DOHH2 (cell line): ENCODE data around the gene PUM2.

Source experiments
- H3F3A ChIP-seq: fragments of 200-600 bp; sonication (generic), shearing (Covaris generic); 2 replicates; pipeline ENCODE4 v1.6.0; 2016; ENCODE audit warnings: antibody characterized with exemption, mild to moderate bottlenecking; ENCODE audit not compliant: control insufficient read depth, insufficient read depth
- H3K27ac ChIP-seq: fragments of 200-600 bp; sonication (generic); 2 replicates; pipeline ENCODE4 v1.5.1; 2014; ENCODE audit warnings: low read depth, mild to moderate bottlenecking, low read length, moderate library complexity
- H3K27me3 ChIP-seq: fragments of 200-600 bp; sonication (generic); 2 replicates; pipeline ENCODE4 v1.6.1; 2014; ENCODE audit warnings: mild to moderate bottlenecking, low read length, mixed read lengths; ENCODE audit not compliant: control insufficient read depth
- H3K36me3 ChIP-seq: fragments of 200-600 bp; sonication (generic); 2 replicates; pipeline ENCODE4 v1.6.1; 2014; ENCODE audit warnings: mild to moderate bottlenecking, low read length, moderate library complexity, mixed read lengths; ENCODE audit not compliant: control insufficient read depth
- H3K4me1 ChIP-seq: fragments of 200-600 bp; sonication (generic); 2 replicates; pipeline ENCODE4 v1.6.1; 2014; ENCODE audit warnings: mild to moderate bottlenecking, low read length, mixed read lengths; ENCODE audit not compliant: control insufficient read depth
- H3K4me2 ChIP-seq: fragments of 200-600 bp; sonication (generic); 2 replicates; pipeline ENCODE4 v1.6.0; 2014; ENCODE audit warnings: mild to moderate bottlenecking, low read length, moderate library complexity
- H3K4me3 ChIP-seq: fragments of 200-600 bp; sonication (generic); 2 replicates; pipeline ENCODE4 v1.5.1; 2014; ENCODE audit warnings: mild to moderate bottlenecking, low read length, mixed read lengths
- H3K79me2 ChIP-seq: fragments of 200-600 bp; sonication (generic); 2 replicates; pipeline ENCODE4 v1.6.1; 2014; ENCODE audit warnings: mild to moderate bottlenecking, low read length, mixed read lengths; ENCODE audit not compliant: control insufficient read depth
- H3K9me2 ChIP-seq: fragments of 200-600 bp; sonication (generic); replicated peaks from 2 replicates; pipeline ENCODE4 v1.6.1; 2014; ENCODE audit warnings: mild to moderate bottlenecking, low read length, mixed read lengths; ENCODE audit not compliant: control insufficient read depth
- H3K9me3 ChIP-seq: fragments of 200-600 bp; sonication (generic); 2 replicates; pipeline ENCODE4 v1.6.1; 2014; ENCODE audit warnings: antibody characterized with exemption, low read length, mixed read lengths; ENCODE audit not compliant: control insufficient read depth, insufficient read depth
- H4K20me1 ChIP-seq: fragments of 200-600 bp; sonication (generic); 2 replicates; pipeline ENCODE4 v1.6.0; 2014; ENCODE audit warnings: low read depth, mild to moderate bottlenecking, antibody characterized with exemption, low read length, moderate library complexity; ENCODE audit not compliant: control insufficient read depth, insufficient read depth
- CTCF ChIP-seq: fragments of 200-600 bp; sonication (generic); IDR thresholded peaks from one replicate; pipeline ENCODE4 v1.5.1; 2014; ENCODE audit warnings: antibody characterized with exemption, mild to moderate bottlenecking, low read depth, low read length; ENCODE audit not compliant: poor library complexity, severe bottlenecking
- EZH2phosphoT487 ChIP-seq: fragments of 200-600 bp; sonication (generic); IDR thresholded peaks from 2 replicates; pipeline ENCODE4 v1.6.1; 2017; ENCODE audit warnings: borderline replicate concordance, mild to moderate bottlenecking, antibody characterized with exemption, low read length, moderate library complexity, mixed read lengths

PUM2 gene

DNA sequence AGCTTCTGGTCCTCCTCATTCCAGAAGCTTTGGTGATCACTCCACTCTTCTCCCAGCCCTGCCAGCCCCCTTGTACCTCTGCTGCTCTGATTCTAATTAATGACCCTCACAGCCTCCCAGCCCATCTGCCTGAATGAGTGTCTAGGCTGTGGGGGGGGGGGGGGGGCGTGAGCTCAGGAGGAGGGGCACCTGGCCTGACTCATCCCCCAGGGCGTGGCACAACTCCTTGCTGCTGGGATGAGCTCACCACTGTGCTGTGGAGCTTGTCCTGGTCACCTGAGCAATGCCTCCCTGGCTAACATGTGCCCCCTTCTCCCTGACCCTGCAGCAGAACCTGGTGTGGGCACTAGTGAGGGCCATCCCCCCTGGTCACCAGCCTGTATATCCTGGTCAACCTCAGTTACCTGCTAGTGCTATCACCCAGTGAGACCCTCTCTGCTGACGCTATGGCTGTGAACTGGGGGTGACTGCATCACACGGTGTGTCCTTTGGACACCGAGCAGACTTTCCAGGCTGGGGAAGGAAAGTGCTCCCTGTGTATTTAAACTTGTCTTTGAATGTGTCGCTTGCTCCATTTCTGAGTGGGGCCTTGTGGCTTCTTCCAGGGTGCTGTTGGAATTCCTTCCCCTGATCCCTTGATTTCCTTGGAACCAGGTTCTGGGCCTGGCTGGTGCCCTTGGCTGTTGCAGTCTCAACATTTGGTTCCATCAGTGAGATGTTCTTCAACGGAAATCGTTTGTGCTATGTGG, 41.5 kb upstream of the PUM2 start:
- H3K79me2 ChIP-seq = no peaks in the 10 kb centered on the region
- no peaks in the 10 kb centered on the region for H3K4me1 ChIP-seq
- no peaks in the 10 kb centered on the region for H3K9me3 ChIP-seq
- no peaks in the 10 kb centered on the region for H4K20me1 ChIP-seq
- no peaks in the 10 kb centered on the region for H3F3A ChIP-seq
- TF ChIP-seq CTCF (no peak), EZH2phosphoT487 (no peak)
- no peaks in the 10 kb centered on the region for H3K36me3 ChIP-seq
- H3K9me2 ChIP-seq = no peaks in the 10 kb centered on the region
- peaks cover 8% of the 10 kb centered on the region; the same call in 1 of the 2 replicates for H3K27me3 ChIP-seq
- H3K4me2 ChIP-seq = no peak overlapping the region
- no peak overlapping the region for H3K4me3 ChIP-seq
- H3K27ac ChIP-seq = no peak overlapping the region

- Histone ChIP-seq H3K27me3 (peaks cover 8% of the 10 kb centered on the region; the same call in 1 of the 2 replicates), H3K4me3 (no peak overlapping the region), H3K9me3 (no peaks in the 10 kb centered on the region), H3K4me2 (no peak overlapping the region), H3K27ac (no peak overlapping the region), H3K36me3 (no peaks in the 10 kb centered on the region), H4K20me1 (no peaks in the 10 kb centered on the region), H3K4me1 (no peaks in the 10 kb centered on the region), H3K79me2 (no peaks in the 10 kb centered on the region), H3K9me2 (no peaks in the 10 kb centered on the region), H3F3A (no peaks in the 10 kb centered on the region)
- no peak for TF ChIP-seq EZH2phosphoT487
- TF ChIP-seq CTCF = no peak
Measured at GRCh38 chr2:20390524-20391123, 40.0 kb upstream of the PUM2 start.

DNA sequence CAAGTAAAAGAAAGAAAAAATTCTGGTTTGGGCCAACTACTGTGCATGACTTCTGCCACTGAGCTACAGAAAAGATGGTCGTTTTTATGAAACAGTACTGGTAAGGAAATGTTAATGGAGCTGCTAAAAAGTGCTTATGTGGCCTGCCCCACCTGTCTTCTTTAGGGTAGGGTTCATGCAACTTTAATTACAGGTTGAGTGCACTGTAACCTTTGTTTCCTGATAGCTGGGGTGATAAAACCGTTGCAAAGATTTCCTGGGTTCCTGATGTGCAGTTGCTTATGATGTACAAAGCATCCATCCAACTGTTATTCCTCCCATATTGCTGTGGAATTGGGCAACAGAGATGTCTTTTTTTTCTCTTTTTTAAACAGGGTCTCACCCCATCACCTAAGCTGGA, 34.3 kb upstream of the PUM2 start:
- H3K27ac ChIP-seq = no peak overlapping the region
- H3K79me2 ChIP-seq = no peaks in the 10 kb centered on the region
- H3K9me3 ChIP-seq = no peaks in the 10 kb centered on the region
- H3K4me2 ChIP-seq = no peak overlapping the region
- no peaks in the 10 kb centered on the region for H3K4me1 ChIP-seq
- peaks cover 5% of the 10 kb centered on the region; the same call in 1 of the 2 replicates for H3K27me3 ChIP-seq
- TF ChIP-seq CTCF (no peak), EZH2phosphoT487 (no peak)
- H3F3A ChIP-seq = no peaks in the 10 kb centered on the region
- no peaks in the 10 kb centered on the region for H4K20me1 ChIP-seq
- no peaks in the 10 kb centered on the region for H3K36me3 ChIP-seq
- H3K4me3 ChIP-seq = no peak overlapping the region
- no peaks in the 10 kb centered on the region for H3K9me2 ChIP-seq
